MV-4-11 (cell line): ENCODE results near the gene ARSA.
"Not testable (repeated sequence)": the region's sequence is repeated elsewhere in the genome, so short reads cannot be mapped to it uniquely, and the experiment has no call there.

Source experiments
- DNase-seq: peaks from one replicate; lab custom pipeline; 2025; lab: John Stamatoyannopoulos, UW

Gene ARSA

DNA sequence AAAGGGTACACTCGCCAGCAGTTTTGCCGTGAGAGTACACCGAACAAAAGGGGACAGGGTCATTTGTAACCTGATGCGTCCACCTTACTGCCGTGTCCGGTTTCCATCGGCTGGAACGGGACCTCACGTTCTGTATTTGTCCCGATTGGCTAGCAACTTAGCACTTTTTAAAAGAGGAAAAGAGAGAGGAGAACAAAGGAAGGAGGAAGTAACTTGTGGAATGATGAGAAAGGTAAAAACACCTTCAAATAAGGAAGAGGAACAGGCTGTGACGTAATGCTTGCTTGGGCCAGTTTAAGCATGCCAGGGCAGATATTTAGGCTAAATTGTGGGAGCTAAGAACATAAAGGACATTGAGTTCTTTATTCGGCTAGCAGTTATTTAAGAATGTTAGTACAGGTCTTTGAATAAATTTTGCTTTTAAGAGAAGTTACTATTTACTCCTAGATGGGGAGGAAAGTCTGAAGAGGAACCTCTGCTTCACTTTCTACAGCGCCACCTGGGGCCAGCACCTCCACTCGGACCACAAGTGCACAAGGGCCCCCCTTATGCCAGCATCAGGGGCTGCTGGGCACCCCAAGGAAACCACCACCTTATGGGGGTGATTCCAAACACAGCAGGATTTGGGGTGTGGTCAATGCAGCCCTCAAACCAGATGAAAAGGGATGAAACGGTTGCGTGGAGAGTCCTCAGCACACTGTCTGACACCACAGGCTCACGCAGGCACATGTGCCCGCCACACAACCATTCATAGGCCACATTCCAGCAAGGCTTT is 5.8 kb downstream of the ARSA start:
- peak; percentile 47 for DNase-seq

DNA sequence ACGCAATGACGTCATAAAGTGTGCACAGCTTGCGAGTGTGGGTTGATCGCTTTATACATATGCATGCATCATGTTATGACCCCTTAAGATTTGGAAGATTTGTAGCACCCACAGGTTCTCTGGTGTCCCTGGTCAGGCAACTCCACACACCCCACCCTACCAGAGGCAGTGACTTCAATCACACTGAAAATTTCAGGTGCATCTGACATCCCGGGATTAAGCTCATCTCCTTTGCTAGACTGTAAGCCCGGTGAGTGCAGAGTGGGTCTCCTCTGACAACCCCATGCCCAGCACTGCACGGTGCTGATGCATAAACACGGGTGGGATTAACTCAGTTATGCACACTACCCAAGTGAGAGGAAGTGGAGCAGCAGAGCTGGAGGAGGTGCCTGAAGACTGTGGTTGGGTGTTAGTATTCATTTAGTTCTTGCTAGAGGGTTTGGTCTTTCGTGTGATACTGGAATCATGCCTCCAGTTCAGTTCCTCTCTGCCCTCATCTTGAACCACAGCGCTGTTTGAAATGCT is 6.5 kb downstream of the ARSA start:
- DNase-seq = peak; percentile 87

- DNase-seq = peak; percentile 31
Observed at GRCh38 chr22:50620593-50621355, 7.2 kb downstream of the ARSA start.

GRCh38 chr22:50614296-50614695 is 13.7 kb downstream of the ARSA start:
- not testable (repeated sequence) for DNase-seq

- no peak for DNase-seq
Observed at GRCh38 chr22:50613291-50613981, 14.5 kb downstream of the ARSA start.

DNA sequence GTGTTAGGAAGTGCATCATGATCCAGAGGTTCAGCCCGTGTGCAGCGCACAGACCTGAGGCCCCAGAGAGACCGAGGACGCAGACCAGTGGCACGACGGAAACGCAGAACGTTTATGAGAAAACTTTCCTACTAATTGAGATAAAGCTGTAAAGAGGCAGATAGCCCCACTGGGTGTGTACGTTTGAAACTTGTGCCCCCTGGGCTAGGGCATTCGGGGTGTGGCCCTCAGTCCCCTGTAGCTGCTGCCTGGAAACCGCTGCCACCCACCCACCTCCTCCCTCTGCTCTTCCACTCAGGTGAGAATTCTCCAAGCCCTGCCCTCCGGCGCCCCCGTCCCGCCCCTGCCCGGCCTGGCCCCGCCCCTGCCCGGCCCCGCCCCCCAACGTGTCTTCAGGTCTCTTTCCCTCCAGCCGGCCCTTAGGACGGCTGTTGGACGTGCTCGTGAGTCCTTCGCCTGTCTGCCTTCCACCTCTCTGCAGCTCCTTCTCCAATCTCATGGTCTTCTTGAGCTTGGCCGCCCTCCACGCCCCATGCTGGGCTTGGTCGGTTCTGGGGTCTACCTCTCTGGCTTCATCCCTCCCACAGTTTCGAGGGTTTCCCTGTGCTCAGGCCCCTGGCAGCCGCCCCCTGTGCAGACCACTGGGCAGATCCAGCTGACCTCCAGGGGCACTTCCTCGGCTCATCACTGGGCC is 15.3 kb downstream of the ARSA start:
- DNase-seq = no peak

GRCh38 chr22:50612168-50612527 is 15.8 kb downstream of the ARSA start:
- no peak for DNase-seq

DNA sequence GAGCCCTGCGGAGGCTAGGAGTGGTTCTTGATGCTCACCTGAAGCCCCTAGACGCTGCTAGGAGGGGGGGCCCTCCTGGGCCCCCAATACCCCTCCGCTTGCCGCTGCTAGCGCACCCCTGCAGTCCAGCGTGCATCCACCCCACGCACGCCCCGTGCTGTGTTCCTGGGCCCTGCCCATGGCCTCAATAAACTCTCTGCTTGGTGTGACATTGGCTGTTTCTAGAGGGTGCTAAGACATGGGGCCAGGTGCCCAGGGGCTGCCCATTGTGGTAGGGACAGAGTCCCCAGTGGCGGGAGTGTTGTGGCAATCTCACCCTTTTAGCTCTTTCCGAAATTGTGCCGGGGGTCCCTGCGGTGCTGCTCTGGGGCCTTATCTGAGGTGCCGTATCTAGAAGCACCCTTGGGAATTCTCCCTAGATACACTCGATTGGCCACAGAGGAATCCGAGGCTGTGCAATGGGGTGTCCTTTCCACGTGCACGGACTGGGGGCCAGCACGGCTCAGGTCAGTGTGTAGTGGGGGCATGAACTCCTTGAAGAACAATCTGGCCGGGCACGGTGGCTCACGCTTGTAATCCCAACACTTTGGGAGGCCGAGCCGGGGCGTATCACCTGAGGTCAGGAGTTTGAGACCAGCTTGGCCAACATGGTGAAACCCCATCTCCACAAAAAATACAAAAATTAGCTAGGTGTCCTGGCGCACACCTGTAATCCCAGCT is 16.5 kb downstream of the ARSA start:
- DNase-seq = no peak

- DNase-seq = no peak
Observed at GRCh38 chr22:50610581-50610980, 17.4 kb downstream of the ARSA start.

DNA sequence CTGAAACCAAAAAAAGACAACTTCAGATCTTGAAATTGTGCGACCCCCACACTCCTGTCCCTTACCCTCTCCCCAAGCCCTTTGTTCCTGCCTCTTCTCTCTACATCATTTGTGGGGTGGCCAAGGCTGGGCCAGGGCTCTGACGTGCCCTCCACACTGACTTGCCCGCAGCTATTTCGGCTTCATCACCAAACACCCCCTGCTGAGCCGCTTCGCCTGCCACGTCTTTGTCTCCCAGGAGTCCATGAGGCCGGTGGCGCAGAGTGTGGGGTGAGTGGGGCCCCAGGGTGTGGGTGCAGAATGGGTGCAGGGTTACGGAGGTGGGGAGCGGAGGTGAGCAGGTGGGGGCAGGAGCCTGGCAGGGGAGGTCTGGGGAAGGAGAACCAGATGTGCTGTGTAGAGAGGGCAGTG is 17.9 kb downstream of the ARSA start:
- no peak for DNase-seq

- DNase-seq = no peak
Observed at GRCh38 chr22:50609599-50609998, 18.4 kb downstream of the ARSA start.

DNA sequence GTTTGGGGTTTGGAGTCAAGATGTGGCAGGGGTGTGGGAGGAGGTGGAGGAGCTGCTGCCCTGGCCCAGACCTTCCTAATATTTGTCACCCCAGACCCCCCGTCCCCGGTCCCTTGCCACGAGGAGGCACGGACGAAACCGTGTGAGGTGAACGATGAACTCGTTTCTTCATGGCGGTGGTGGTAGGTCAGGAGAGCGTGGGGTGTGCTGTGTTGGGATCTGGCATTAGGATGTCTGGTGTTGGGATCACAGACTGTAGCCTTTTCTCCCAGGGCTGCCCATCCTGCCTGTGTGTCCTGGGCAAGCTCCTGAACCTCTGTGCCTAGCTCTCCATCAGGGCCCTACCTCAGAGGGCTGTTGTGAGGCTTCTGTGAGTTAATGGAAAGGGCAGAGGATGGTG is 19.0 kb downstream of the ARSA start:
- no peak for DNase-seq

DNA sequence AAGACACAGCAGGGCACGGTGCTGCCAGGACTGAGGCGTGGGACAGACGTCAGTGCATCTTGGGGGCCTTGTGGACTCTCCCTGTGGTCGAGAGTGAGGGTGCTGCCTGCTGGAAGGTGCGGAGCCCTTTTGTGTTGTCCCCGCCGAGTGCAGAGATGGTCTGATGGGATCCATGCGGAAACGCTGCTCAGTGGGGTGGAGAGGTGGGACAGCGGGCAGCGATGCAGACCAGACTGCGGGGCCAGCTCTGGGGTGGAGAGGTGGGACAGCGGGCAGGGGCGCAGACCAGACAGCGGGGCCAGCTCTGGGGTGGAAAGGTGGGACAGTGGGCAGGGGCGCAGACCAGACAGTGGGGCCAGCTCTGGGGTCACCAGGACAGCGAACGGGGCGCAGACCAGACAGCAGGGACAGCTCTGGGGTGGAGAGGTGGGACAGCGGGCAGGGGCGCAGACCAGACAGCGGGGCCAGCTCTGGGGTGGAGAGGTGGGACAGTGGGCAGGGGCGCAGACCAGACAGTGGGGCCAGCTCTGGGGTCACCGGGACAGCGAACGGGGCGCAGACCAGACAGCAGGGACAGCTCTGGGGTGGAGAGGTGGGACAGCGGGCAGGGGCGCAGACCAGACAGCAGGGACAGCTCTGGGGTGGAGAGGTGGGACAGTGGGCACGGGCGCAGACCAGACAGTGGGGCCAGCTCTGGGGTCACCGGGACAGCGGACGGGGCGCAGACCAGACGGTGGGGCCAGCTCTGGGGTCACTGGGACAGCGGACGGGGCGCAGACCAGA is 19.7 kb downstream of the ARSA start:
- DNase-seq = not testable (repeated sequence)

- DNase-seq = no peak
Observed at GRCh38 chr22:50607659-50608020, 20.3 kb downstream of the ARSA start.

DNA sequence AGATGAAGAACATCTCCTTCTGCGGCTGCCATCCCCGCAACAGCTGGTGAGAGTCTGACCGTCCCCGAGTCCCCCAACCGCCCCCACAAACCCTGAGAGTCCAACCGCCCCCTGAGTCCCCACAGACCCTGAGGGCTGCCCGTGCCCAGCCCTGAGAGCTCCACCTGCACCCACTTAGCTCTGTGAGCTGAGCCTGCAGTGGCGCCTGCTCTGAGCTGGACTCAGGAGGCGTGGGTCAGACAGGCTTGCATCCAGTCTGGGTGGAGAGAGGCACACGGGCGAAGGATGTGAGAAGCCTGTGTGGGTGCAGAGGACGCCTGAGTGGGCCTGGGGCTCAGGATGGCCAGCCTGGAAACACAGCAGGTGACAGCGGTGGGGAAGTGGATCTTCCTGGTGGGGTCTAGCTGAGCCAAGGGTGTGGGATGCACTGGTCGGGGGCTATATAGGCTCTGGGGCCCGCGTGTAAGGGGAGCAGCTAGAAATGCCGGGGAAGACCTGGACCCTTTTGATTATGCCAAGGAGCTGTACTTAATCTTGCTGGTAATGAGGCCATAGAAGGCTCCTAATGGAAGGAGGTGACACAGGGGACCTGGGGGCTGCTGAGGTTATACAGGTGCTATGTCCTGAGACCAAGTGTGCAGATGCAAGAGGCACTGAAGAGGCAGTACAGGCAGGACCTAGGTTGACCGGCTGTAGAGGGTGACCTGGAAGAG is 20.9 kb downstream of the ARSA start:
- DNase-seq = no peak

DNA sequence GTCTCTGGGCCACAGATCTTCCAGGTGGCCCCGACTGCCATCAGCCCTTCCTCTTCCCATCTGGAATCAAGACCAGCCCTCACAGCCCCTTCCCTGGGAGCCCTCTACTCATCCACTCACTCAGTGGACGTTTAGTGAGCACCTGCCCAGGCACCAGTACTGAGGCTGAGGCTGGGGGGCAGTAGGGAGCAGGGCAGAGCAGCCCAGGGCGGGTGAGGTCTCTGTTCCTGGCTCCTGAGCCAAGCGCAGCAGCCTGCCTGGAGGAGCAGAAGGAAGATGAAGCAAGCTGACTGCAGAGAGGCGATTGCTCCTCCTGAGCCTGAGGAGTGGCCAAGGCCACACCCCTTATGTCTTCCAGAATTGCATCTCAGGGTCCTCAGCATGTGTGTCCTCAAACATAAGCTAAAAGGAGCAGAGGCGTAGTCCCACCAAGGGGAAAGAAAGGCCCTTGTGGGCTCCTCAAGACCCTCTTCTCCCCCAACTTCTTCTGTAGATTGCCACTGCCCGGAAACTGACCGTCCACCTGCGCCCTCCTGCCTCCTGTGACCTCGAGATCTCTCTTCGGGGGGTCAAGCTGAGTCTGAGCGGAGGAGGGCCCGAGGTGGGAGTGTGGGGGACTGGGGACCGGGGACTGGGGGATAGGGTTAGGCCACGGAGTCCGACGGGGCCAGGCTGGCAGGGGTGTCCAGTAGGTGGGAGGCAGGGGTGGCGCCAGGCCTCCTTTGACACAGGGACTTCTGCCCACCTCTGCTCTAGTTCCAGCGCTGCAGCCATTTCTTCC is 21.6 kb downstream of the ARSA start:
- DNase-seq = peak; percentile 24

DNA sequence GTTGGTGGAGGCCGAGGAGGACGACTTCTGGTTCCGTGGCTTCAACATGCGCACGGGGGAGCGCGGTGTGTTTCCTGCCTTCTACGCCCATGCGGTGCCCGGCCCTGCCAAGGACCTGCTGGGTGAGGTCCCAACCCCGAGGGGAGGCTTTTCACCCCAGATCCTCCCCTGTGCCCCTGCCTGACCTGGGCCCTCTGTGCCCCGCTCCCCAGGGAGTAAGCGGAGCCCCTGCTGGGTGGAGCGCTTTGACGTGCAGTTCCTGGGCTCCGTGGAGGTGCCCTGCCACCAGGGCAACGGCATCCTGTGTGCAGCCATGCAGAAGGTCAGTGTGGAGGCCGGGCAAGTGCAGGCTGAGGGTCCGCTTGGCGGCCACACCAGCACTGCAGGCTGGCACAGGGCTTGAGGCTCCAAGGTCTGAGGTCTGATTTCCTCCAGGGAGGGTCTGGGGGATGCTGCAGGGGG is 22.3 kb downstream of the ARSA start:
- no peak for DNase-seq

GRCh38 chr22:50605002-50605612 is 22.8 kb downstream of the ARSA start:
- DNase-seq = no peak
